ENCODE measurements around the gene FAM209B.
"Not testable (repeated sequence)": the region's sequence is repeated elsewhere in the genome, so short reads cannot be mapped to it uniquely, and the experiment has no call there.

FAM209B gene, protein sequence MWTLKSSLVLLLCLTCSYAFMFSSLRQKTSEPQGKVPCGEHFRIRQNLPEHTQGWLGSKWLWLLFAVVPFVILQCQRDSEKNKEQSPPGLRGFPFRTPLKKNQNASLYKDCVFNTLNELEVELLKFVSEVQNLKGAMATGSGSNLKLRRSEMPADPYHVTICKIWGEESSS

DNA sequence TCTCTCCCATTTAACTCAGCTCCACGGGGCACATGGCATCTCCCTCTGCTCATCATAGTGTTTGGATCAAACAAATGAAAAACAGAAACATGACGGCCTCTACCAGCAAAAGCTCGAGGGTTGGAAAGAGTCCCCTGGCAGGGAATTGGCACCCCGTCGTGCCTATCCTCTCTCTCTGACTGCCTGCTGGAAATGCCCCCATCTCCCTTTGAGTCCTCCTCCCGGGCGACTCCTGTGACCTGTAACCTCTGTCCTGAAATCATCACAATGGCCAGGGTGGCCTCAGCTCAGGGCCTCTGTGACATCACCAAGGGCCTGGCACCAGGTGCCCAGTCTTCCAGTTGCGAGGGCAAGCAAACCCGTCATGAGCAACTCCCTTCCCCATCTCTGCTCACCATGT, at the start of gene FAM209B:
TSS of gene FAM209B (plus strand) at position 301 of the 400 bp plus-strand sequence. CDS start at position 397, 96 bp downstream.
- not testable (repeated sequence) for DNase-seq (ENCODE audit: low read depth in 1 of 2, low spot score in 1 of 2)

DNA sequence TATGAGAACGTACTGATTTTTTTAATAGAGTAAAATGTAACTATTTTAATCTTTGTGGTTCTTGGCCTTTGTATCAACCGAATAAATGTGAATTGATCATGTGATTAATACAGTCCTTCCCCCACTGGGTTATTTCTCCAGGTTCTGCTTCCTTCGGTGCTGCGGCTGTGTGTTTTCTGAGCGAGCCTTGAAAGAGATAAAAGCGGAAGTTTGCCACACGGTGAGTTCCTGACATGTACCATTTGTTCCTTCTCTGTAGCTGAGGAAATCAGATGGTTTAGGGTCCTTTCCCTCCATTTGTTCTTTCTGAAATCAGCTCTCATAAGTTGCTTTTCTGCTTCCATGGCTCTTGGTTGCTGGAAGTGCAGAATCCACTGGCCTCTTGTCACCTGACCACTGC, 49.1 kb upstream of the FAM209B start:
- no peak for DNase-seq (ENCODE audit: low read depth in 1 of 2, low spot score in 1 of 2)

DNA sequence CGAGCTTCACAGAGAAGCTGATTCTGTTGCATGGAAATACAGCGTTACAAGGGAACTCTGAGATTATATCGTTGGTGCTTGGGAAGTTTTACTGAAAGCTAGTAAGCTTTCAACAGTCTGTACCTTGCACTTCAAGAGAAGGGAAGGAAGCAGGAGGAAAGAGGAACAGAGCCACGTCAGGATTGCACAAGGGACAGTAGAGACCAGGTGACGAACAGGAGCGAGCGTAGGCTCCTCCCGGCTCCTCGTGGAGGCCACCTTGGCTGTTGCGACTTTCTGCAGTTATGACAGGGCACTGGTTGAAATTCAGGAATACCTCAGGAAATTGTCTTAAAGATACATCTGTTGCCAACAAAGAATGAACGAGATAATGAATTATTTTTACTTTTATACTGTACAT, 45.8 kb upstream of the FAM209B start:
- no peak for DNase-seq (ENCODE audit: low read depth in 1 of 2, low spot score in 1 of 2)

DNA sequence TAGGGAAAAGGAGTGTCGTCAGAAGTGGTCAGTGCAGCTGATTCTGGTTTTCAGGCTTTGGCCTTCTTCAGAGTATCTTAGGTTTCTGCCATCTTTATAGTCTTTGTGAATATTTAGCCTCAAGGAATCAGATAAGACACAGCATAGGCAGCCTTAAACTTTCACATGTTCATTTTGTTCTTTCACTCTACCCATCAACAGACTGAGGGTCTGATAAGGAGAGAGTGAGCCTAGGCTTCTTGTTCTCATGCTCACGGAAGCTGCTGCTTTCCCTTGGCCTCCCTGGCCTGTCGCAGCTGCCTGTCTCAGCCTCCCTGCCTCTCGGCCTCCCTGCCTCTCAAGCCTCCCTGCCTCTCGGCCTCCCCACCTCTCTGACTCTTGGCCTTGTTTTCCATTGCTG, 44.5 kb upstream of the FAM209B start:
- DNase-seq (ENCODE audit: low read depth in 1 of 2, low spot score in 1 of 2) = no peak

DNA sequence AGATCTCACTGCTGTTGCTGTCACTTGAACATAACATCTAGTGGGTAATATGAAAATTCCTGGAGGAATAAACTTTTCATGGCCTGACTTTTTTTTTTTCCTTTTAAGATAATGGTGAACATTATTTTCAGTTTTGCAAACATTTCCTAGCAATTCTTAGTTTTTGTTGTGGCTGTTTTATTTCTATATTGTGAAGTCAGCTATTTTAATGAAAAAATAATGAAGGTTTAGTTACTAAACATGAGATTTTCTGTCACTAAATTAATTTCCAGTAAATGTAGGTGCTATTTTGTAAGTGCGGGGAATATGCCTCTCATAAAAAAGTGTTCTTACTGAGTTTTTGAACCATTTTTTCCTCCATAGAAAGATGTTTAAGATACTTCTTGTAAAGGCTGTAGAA, 31.9 kb upstream of the FAM209B start:
- no peak for DNase-seq (ENCODE audit: low read depth in 1 of 2, low spot score in 1 of 2)

DNA sequence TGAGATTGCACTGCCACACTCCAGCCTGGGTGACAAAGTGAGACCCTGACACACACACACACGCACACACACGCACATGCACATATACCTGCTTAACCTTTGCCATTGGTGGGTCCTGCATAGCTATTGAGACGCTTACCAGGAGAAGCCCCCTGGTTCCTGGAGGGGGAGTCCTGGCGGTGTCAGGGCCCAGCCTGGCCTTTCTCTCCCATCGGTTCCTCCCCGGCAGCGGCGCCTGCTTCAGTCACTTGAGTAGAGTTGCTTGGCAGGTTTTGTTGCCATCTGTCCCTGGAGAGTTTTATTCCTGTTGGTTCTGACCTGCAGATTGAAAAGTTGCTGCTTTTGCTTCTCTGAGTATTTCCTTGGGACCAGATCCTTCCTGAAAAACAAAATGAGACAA, 29.1 kb upstream of the FAM209B start:
- no peak for DNase-seq (ENCODE audit: low read depth in 1 of 2, low spot score in 1 of 2)

DNA sequence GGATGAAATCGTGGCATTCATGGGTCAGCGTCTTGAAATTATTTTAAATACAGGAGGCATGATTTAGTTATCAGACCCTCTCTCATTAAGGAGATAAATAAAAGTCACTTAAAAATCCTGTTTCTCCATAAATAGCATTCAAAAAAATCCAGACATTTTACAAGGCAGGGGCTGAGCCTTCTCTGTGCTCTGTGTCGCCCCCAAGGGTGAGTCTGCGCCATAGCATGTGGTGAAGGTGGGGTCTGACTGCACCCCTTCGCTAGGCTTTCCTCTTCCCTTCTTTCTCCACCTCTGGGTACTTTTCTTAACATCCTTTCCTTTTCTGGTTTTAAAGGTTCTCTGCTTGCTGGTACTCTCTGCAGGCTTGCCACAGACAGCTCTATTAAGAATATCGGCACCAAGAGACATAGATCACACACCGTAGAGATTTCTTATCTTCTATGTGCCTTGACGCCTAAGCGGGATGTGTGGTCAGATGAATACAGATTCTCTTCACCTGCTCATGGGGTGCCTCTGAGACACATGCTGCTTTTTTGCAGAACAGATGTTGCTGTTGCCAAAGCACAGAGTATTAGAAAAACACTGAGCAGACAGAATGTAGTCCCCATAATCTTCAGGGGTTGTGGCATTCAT, 28.6 kb upstream of the FAM209B start:
- DNase-seq (ENCODE audit: low read depth in 1 of 2, low spot score in 1 of 2) = no peak

DNA sequence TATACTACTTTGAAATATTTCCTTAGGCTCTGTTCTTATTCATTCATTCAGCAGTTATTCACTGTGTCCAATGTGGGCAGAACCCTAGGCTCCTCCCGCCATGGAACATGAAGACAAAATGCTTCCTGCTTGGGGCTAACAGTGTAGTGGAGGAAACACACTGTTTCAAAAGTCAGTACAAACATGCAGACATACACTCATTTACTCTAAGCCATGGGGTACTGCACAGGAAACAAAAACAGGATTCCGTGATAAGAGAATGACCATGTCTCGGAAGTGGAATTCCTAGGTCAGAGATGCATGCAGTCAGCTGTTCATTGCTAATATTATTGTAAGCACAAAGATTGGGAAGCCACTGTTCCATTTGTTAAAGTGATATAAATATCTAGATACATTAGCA, 26.9 kb upstream of the FAM209B start:
- DNase-seq (ENCODE audit: low read depth in 1 of 2, low spot score in 1 of 2) = no peak

DNA sequence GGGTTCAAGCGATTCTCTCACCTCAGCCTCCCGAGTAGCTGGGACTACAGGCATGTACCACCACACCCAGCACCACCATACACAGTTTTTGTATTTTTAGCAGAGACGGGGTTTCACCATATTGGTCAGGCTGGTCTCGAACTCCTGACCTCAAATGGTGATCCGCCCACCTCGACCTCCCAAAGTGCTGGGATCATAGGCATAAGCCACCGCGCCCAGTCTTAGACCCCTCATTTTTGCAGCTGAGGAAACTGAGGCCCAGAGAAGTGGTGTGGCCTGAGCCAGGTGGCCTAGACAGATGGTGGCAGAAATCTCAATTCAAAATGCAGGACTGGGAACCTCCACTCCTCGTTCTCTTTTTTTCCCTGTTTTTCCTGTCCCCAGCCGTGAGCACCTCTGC, 21.1 kb upstream of the FAM209B start:
- no peak for DNase-seq (ENCODE audit: low read depth in 1 of 2, low spot score in 1 of 2)

DNA sequence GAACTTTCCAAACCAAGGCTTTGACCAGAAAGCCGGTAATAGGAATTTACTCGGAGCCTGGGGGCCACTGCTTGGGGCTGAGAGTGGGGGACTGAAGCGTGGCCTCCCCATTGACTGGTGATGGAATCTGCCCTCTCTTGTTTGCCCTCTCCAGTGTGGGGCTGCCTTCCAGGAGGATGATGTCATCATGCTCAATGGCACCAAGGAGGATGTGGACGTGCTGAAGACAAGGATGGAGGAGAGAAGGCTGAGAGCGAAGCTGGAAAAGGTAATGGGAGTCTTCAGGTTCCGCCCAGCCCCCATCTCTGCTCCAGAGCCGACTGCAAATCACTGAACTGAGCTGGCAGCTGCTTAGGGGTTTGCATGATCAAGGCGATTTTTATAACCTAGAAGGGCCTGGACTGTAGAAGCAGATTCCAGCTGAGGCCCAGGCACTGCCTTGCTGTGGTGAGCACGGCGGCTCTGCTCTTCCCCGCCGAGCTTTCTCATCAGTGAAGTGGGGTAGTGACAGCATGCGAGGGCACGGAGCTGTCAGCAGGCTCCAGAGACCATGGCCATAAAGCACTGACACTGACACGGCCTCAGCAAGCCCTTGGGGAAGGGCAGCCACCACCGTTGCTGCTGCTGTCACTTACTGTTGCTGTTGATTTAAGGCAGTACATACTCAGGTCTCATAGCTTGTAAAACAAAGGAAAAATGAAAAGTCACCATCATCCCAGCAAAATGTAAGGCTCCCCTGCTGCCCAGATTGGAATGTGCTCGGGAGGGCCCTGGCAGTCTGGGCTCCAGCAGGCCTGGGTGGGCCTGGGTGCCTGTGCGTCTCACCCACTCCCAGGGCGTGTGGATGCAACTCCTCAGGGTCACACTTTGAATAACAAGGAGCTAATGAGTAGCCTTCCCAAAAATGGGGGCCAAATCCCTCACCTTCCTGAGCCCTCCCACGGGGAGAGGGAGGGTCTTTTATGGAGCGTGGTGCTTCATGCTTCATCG, 19.6 kb upstream of the FAM209B start:
- DNase-seq (ENCODE audit: low read depth in 1 of 2, low spot score in 1 of 2) = no peak

DNA sequence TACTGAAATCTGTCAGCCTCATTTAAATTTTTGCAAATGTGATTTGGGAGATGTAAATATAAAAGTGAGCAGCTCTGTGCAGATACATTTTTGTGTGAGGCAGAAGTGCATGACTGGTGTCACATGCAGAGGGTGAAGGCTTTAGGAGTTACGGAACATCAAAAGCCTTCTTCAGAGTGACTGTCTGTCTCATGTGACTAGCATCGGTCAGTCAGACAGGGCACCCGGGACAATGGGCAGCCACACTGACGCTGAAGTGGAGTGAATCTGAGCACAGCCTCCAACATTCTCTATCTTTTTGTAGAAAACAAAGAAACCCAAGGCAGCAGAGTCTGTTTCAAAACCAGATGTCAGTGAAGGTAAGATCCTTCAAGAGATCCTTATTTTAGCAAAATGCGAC, 16.4 kb upstream of the FAM209B start:
- DNase-seq (ENCODE audit: low read depth in 1 of 2, low spot score in 1 of 2) = no peak

DNA sequence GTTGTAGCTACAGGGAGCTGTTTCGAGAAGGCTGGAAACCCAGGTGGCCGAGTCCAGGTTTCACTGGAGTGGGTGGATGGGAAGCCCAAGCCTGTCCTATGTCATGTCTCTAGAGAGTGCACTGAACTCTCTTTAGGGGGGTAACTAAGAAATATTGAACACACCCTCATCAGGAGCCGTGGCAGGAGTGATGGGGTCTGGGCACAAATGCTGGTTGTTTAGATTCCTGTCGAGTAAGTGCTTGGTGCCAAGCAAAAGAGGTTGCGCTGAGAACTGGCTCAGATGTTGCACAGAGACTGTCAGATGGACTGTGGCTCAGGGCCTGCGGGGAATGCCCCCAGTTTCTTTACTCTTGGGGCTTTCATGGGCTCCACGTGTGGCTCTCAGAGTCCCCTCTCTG, 15.8 kb upstream of the FAM209B start:
- DNase-seq (ENCODE audit: low read depth in 1 of 2, low spot score in 1 of 2) = no peak

DNA sequence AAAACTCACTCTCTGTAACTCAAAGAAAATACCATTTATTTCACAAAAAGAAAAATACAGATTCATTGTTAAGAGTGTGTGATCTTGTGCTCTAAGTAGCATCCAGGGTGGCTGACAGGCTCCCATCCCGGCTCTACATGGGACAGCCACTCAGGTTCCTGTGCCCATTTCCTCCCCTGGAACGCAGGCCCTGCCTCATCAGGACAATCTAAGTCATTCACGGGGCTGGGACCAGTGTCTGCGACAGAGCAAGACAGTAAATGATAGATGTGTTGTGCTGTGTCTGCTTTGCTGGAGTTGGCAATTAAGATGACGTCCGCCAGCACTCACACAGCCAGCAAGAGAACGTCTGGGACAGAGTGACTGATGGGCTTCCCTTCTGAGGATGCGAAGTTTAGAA, 15.4 kb upstream of the FAM209B start:
- DNase-seq (ENCODE audit: low read depth in 1 of 2, low spot score in 1 of 2) = no peak

DNA sequence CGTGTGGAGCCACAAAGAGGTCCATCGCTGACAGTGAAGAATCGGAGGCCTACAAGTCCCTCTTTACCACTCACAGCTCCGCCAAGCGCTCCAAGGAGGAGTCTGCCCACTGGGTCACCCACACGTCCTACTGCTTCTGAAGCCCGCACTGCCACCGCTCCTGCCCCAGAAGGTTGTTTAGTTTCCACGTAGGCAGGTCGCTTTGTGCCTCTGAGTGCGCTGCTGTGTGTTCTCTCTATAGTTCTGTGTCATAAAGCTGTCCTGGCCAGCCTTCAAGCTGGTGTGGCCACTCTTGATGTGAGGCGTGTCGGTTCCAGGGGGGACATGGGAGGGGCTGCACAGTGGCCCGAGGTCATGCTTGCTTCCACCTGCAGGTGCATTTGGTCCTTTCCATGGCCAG, 14.9 kb upstream of the FAM209B start:
- no peak for DNase-seq (ENCODE audit: low read depth in 1 of 2, low spot score in 1 of 2)

DNA sequence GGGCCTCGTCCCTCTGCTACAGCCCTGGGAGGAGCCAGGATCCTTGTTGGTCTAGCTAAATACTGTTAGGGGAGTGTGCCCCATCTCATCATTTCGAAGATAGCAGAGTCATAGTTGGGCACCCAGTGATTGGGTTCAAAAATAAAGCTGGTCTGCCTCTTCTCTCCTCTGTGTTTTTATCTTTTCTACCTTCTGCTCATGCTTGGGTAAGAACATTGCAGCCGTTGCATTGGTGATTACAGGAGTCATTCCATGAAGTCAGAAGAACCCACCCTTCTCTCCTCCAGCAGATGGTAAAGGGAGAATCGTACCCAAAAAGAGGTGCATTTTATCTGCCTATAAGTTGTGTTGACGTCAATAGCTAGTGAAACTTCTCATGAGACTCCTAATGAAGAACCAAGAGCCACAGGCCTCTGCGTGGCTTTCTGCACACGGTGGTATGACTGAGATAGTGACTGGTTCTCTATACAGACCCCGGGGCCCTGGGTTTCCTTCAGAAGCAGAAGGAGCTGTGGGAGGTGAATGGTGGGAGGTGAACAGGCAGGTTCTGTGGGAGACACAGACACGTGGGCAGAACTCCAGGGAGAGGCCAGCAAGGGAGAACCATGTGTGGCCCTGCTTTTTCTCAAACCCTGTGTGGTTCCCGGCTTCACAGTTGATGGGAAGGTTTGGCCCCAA, 14.2 kb upstream of the FAM209B start:
- no peak for DNase-seq (ENCODE audit: low read depth in 1 of 2, low spot score in 1 of 2)

DNA sequence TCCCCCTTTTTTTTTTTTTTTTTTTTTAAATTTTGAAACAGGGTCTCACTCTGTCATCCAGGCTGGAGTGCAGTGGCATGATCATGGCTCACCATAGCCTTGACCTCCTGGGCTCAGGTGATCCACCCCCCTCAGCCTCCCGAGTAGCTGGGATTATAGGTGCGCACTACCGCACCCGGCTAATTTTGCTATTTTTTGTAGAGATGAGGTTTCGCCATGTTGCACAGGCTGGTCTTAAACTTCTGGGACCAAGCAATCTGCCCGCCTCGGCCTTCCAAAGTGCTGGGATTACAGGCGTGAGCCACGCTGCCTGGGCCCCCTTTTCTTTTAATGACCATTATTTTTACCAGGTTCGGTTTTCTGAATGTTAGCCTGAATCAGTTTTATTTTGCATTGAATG, 13.5 kb upstream of the FAM209B start:
- DNase-seq (ENCODE audit: low read depth in 1 of 2, low spot score in 1 of 2) = no peak

DNA sequence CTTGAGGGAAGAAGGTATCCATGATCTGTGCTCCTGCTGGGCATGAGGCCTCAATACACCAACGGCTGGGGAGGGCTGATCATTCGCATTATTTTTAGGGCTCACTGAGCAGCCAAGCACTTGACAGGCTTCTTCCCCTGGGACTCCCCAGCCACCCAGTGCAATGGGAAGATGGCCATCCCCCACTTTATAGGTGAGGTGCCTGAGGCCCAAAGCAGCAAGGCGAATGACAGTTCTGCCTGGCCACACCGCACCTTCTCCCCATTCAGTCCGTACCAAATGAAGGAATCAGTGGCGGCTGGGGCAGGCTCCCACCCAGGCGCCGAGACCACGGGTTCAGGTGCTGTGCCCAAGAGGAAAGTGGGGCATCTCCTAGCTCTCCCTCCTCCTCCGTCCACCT, 12.9 kb upstream of the FAM209B start:
- DNase-seq (ENCODE audit: low read depth in 1 of 2, low spot score in 1 of 2) = no peak

DNA sequence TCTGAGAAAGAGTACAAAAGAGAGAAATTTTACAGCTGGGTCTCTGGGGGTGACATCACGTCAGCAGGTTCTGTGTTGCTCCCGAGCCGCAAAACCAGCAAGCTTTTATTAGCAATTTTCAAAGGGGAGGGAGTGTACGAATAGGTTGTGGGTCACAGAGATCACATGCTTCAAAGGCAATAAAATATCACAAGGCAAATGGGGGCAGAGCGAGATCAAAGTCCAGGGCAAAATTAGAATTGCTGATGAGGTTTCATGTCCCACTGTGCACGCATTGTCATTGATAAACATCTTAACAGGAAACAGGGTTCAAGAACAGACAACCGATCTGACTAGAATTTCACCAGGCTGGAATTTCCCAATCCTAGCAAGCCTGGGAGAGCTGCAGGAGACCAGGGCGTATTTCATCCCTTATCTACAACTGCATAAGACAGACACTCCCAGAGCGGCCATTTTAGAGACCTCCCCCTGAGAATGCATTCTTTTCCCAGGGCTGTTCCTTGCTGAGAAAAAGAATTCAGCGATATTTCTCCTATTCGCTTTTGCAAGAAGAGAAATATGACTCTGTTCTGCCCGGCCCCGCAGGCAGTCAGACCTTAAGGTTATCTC, 12.2 kb upstream of the FAM209B start:
- DNase-seq (ENCODE audit: low read depth in 1 of 2, low spot score in 1 of 2) = not testable (repeated sequence)

DNA sequence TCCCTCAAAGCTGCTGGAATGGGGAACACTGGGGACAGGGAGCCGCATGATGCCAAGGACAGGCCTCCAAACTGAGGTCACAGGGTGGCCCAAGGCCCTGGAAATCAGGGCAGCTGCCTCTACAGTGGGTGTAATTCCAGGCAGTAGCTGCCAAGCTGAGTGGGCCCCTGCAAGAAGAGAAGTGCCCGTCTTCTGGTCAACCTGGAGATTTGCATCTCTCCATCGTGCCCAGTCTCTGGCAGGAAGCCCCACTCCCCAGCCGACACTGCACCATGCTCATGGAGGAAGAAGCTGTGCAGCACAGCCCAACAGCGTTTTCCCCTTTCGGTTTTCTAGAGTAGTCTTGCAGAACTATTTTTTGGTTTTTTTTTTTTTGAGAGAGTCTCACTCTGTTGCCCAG, 10.7 kb upstream of the FAM209B start:
- no peak for DNase-seq (ENCODE audit: low read depth in 1 of 2, low spot score in 1 of 2)

DNA sequence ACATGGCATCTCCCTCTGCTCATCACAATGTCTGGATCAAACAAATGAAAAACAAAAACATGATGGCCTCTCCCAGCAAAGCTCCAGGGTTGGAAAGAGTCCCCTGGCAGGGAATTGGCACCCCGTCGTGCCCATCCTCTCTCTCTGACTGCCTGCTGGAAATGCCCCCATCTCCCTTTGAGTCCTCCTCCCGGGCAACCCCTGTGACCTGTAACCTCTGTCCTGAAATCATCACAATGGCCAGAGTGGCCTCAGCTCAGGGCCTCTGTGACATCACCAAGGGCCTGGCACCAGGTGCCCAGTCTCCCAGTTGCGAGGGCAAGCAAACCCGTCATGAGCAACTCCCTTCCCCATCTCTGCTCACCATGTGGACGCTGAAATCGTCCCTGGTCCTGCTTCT, 8.6 kb upstream of the FAM209B start, which contains the start of gene FAM209A:
TSS of gene FAM209A (plus strand) at position 301 of the 400 bp plus-strand sequence. CDS start at position 366, 65 bp downstream.
- DNase-seq (ENCODE audit: low read depth in 1 of 2, low spot score in 1 of 2) = not testable (repeated sequence)

DNA sequence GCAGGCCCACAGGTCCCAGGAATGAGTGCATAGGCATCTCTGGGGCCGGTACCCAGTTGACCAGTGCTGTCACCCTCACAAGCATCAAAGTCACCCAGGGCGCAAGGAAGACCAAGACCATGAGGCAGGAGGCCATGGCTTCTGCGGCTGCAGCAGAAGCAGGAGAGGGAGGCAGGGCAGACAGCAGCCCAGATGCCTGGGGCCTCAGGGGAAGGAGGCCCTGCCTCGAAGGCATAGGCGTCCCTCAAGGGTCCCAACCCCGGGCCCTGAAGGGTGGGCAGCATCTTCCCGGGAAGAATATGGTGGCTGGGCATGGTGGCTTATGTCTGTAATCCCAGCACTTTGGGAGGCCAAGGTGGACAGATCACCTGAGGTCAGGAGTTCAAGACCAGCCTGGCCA, 5.5 kb upstream of the FAM209B start:
- DNase-seq (ENCODE audit: low read depth in 1 of 2, low spot score in 1 of 2) = no peak

Data from activated CD4-positive, alpha-beta T cell treated with anti-CD3 and anti-CD28 coated beads, Interleukin-2, amount 50 U/mL, for 24 hours (primary cell).